Loucy (cell line): ENCODE results near the gene TSPAN4.

Experiments
- H2AFZ ChIP-seq: fragments of 200-600 bp; sonication (generic); 2 replicates; pipeline ENCODE4 v1.6.0; 2016; ENCODE audit warnings: antibody characterized with exemption, mild to moderate bottlenecking, low read length, moderate library complexity
- H3F3A ChIP-seq: fragments of 200-600 bp; 2 replicates; pipeline ENCODE4 v1.6.0; 2016; ENCODE audit warnings: antibody characterized with exemption, low read depth, mild to moderate bottlenecking
- H3K27me3 ChIP-seq: fragments of 200-600 bp; sonication (generic); 2 replicates; pipeline ENCODE4 v1.6.1; 2014; ENCODE audit warnings: low read length, mild to moderate bottlenecking; ENCODE audit not compliant: insufficient read depth, poor library complexity, severe bottlenecking
- H3K36me3 ChIP-seq: fragments of 200-600 bp; sonication (generic); 2 replicates; pipeline ENCODE4 v1.6.1; 2016; ENCODE audit warnings: low read length; ENCODE audit not compliant: insufficient read depth
- H3K4me1 ChIP-seq: fragments of 200-600 bp; sonication (generic); 2 replicates; pipeline ENCODE4 v1.5.1; 2014; ENCODE audit warnings: low read length, mild to moderate bottlenecking; ENCODE audit not compliant: insufficient read depth, poor library complexity, severe bottlenecking
- H3K4me2 ChIP-seq: fragments of 200-600 bp; sonication (generic); 2 replicates; pipeline ENCODE4 v1.6.0; 2014; ENCODE audit warnings: antibody characterized with exemption, low read length, low read depth, mild to moderate bottlenecking; ENCODE audit not compliant: poor library complexity, severe bottlenecking
- H3K4me3 ChIP-seq: fragments of 200-600 bp; sonication (generic); 2 replicates; pipeline ENCODE4 v1.5.1; 2014; ENCODE audit warnings: low read length, mild to moderate bottlenecking, mixed read lengths; ENCODE audit not compliant: poor library complexity, severe bottlenecking
- H3K79me2 ChIP-seq: fragments of 200-600 bp; sonication (generic); 2 replicates; pipeline ENCODE4 v1.6.1; 2014; ENCODE audit warnings: low read length; ENCODE audit not compliant: insufficient read depth
- H3K9ac ChIP-seq: fragments of 200-600 bp; sonication (generic); 2 replicates; pipeline ENCODE4 v1.6.0; 2014; ENCODE audit warnings: mild to moderate bottlenecking, low read depth, low read length, moderate library complexity; ENCODE audit not compliant: poor library complexity, severe bottlenecking
- H3K9me2 ChIP-seq: fragments of 200-600 bp; sonication (generic); replicated peaks from 2 replicates; pipeline ENCODE4 v1.6.1; 2016; ENCODE audit warnings: low read depth, low read length, mixed read lengths
- H3K9me3 ChIP-seq: fragments of 200-600 bp; sonication (generic); 2 replicates; pipeline ENCODE4 v1.6.1; 2014; ENCODE audit warnings: mild to moderate bottlenecking, antibody characterized with exemption, low read length, low read depth; ENCODE audit not compliant: insufficient read depth
- H4K20me1 ChIP-seq: fragments of 200-600 bp; sonication (generic); 2 replicates; pipeline ENCODE4 v1.6.0; 2014; ENCODE audit warnings: antibody characterized with exemption, low read length, mild to moderate bottlenecking; ENCODE audit not compliant: insufficient read depth, poor library complexity, severe bottlenecking
- CTCF ChIP-seq: fragments of 200-600 bp; sonication (generic); conservative IDR thresholded peaks from 2 replicates; pipeline ENCODE4 v1.5.1; 2014; ENCODE audit warnings: mild to moderate bottlenecking, antibody characterized with exemption, low read length
- EZH2phosphoT487 ChIP-seq: fragments of 200-600 bp; IDR thresholded peaks from 2 replicates; pipeline ENCODE4 v1.6.1; 2018; ENCODE audit warnings: antibody characterized with exemption, mild to moderate bottlenecking, moderate library complexity, borderline replicate concordance

The TSPAN4 gene

GRCh38 chr11:868802-869201 is 26.1 kb downstream of the TSPAN4 start:
- Histone ChIP-seq H2AFZ (no peak overlapping the region), H3K9me2 (no peaks in the 10 kb centered on the region), H3K27me3 (no peaks in the 10 kb centered on the region), H3K9me3 (no peaks in the 10 kb centered on the region), H3K4me3 (no peak overlapping the region), H3K4me2 (no peak overlapping the region), H3K9ac (no peak overlapping the region), H3K79me2 (no peaks in the 10 kb centered on the region), H4K20me1 (no peaks in the 10 kb centered on the region), H3K4me1 (no peaks in the 10 kb centered on the region), H3K36me3 (no peaks in the 10 kb centered on the region), H3F3A (no peaks in the 10 kb centered on the region)
- TF ChIP-seq CTCF, result no peak
- TF ChIP-seq EZH2phosphoT487, result no peak

GRCh38 chr11:869399-870126 is 26.9 kb downstream of the TSPAN4 start:
- no peaks in the 10 kb centered on the region for H3K9me2 ChIP-seq
- no peaks in the 10 kb centered on the region for H3K36me3 ChIP-seq
- H2AFZ ChIP-seq, result no peak overlapping the region
- no peak overlapping the region for H3K4me3 ChIP-seq
- H3K9me3 ChIP-seq, result no peaks in the 10 kb centered on the region
- no peaks in the 10 kb centered on the region for H3F3A ChIP-seq
- no peaks in the 10 kb centered on the region for H3K4me1 ChIP-seq
- no peak overlapping the region for H3K9ac ChIP-seq
- no peaks in the 10 kb centered on the region for H3K79me2 ChIP-seq
- no peaks in the 10 kb centered on the region for H3K27me3 ChIP-seq
- H3K4me2 ChIP-seq, result no peak overlapping the region
- no peak for TF ChIP-seq EZH2phosphoT487
- TF ChIP-seq CTCF, result no peak
- H4K20me1 ChIP-seq, result no peaks in the 10 kb centered on the region

GRCh38 chr11:870127-870413 is 27.4 kb downstream of the TSPAN4 start:
- Histone ChIP-seq H3K4me3 (no peak overlapping the region), H3F3A (no peaks in the 10 kb centered on the region), H3K36me3 (no peaks in the 10 kb centered on the region), H3K27me3 (no peaks in the 10 kb centered on the region), H3K9me3 (no peaks in the 10 kb centered on the region), H2AFZ (no peak overlapping the region), H3K4me1 (no peaks in the 10 kb centered on the region), H3K4me2 (no peak overlapping the region), H3K9ac (no peak overlapping the region), H3K79me2 (no peaks in the 10 kb centered on the region), H3K9me2 (no peaks in the 10 kb centered on the region), H4K20me1 (no peaks in the 10 kb centered on the region)
- TF ChIP-seq CTCF (no peak; the same call in 1 of the 2 replicates), EZH2phosphoT487 (no peak)
